NCI-H2227 treated with DMSO at 0.1 percent for 48 hours (cell line): ENCODE measurements around the gene UGT1A1.
A peak's percentile ranks its signal among the peaks of the same experiment; 100 is the strongest.
"Not testable (repeated sequence)": the region's sequence is repeated elsewhere in the genome, so short reads cannot be mapped to it uniquely, and the experiment has no call there.

ENCODE experiments used
- DNase-seq: peaks from one replicate; lab custom pipeline; 2025; lab: John Stamatoyannopoulos, UW

Gene UGT1A1

DNA sequence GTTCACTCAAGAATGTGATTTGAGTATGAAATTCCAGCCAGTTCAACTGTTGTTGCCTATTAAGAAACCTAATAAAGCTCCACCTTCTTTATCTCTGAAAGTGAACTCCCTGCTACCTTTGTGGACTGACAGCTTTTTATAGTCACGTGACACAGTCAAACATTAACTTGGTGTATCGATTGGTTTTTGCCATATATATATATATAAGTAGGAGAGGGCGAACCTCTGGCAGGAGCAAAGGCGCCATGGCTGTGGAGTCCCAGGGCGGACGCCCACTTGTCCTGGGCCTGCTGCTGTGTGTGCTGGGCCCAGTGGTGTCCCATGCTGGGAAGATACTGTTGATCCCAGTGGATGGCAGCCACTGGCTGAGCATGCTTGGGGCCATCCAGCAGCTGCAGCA is at the start of gene UGT1A1:
Gene UGT1A1, plus strand, starts transcription at position 228 of the 400 bp plus-strand sequence. Its CDS starts 18 bp downstream, at position 246.
- DNase-seq: no peak

GRCh38 chr2:233711312-233712008 is 48.6 kb upstream of the UGT1A1 start:
- peak; percentile 13 for DNase-seq

DNA sequence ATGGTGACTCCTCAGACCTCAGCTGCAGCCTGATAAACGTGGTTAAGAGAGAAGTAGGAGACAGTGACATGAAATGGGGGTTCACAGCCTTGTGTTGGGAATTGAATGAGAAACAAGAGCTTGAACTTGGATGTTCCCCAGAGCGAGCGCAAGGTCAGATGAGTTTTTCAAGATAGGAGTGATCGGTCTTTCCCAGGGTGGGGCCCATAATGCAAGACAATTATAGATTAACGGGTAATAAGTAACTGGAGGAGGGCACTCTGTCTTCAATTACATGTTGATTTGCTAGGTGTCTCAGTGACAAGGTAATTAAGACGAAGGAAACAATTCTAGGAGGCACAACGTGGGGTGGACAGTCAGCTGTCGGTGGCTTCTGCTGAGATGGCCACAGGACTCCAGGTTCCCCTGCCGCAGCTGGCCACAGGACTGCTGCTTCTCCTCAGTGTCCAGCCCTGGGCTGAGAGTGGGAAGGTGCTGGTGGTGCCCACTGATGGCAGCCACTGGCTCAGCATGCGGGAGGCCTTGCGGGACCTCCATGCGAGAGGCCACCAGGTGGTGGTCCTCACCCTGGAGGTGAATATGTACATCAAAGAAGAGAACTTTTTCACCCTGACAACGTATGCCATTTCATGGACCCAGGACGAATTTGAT is 47.3 kb upstream of the UGT1A1 start, which contains the start of gene UGT1A5:
Gene UGT1A5, plus strand, starts transcription at position 297 of the 651 bp plus-strand sequence. Its CDS starts 85 bp downstream, at position 382.
- no peak for DNase-seq

GRCh38 chr2:233713262-233713615 is 46.8 kb upstream of the UGT1A1 start:
- DNase-seq: no peak

DNA sequence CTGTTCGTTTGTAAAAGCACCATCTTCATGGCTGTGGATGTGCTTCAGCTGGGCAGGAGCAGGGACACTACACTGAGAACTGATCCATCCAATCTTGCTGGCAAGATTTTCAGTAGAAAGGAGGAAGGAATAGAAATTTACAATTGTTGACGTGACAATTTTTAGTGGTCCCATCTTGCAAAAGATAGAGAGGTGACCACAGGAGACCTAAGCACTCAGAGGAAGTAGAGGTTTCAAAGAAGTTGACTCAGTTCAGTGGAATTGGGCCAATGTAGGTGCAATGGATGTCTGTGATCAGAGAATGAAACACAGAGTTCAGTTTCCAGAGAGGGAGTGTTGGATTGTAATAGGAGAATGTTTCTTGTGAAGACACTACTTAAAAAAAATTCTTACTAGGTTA is 45.9 kb upstream of the UGT1A1 start:
- DNase-seq: no peak

- DNase-seq: no peak
Measured at GRCh38 chr2:233718552-233718951, 41.5 kb upstream of the UGT1A1 start, which contains the start of gene UGT1A4. UGT1A4 (plus strand) TSS chr2:233718736; CDS start chr2:233718821, 85 bp downstream.

GRCh38 chr2:233728723-233729301 is 31.3 kb upstream of the UGT1A1 start, which contains the start of gene UGT1A3:
UGT1A3 (plus strand) TSS chr2:233729042; CDS start chr2:233729127, 85 bp downstream.
- DNase-seq: no peak

- not testable (repeated sequence) for DNase-seq
Measured at GRCh38 chr2:233736868-233737653, 23.0 kb upstream of the UGT1A1 start.

- DNase-seq: no peak
Measured at GRCh38 chr2:233740870-233741269, 19.2 kb upstream of the UGT1A1 start.

DNA sequence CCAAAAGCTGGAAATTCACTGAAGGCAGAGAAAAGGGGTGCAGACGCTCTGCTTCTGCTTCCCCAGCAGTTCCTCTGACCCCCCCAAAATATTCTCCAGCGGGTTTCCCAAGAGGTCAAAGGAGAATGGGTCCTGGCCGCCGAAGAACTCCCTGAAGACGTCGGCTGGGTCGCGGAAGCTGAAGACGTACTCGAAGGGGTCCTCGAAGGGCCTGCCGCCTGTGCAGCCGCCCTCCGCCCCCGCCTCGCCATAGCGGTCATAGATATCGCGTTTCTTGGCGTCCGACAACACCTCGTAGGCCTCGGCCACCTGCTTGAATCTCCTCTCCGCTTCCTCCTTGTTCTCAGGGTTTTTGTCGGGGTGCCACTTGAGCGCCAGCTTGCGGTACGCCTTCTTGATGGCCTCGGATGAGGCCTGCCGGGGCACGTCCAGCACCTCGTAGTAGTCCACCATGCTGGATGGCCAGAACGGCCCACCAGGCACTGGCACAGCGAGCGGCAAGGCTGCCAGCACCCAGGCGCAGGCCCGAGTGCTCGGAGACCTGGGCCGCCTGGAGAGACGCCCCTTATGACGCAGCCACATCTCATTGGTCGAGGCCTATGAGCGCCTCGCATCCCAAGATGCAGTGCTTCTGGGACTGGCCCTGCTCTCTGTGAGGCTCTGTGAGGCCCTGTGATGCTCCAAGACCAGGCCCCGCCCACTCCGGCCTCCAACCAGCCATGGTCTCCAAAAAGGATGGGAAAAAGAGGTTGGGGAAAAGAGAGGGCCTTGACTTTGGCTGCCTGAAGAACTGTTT is 16.4 kb upstream of the UGT1A1 start:
- DNase-seq: no peak

DNA sequence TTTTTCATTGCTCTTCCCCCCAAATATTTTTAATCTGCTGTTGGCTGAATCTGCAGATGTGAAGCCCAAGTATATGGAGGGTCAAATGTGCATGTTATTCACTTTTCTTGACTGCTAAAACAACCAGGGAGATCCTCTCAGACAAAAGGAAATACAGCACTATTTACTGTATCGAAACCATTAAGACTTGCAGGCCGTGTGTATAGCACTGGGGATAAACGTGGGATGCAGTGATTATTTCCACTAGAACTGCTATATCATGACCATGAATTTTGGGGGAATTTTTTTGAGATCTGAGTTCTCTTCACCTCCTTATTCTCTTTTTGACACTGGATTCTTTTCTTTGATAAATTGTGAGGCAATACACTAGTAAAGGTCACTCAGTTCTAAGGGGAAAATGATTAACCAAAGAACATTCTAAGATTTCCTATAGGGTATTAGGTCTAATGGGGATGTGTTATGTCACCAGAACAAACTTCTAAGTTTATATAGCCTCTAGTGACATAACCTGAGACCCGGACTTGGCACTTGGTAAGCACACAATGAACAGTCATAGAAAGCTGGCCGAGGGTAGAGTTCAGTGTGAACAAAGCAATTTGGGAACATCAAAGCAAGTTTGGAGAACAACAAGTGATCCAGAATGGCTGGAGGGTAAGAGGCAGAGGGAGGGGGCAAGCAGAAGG is 14.9 kb upstream of the UGT1A1 start:
- no peak for DNase-seq

GRCh38 chr2:233745838-233746237 is 14.2 kb upstream of the UGT1A1 start:
- DNase-seq: not testable (repeated sequence)

DNA sequence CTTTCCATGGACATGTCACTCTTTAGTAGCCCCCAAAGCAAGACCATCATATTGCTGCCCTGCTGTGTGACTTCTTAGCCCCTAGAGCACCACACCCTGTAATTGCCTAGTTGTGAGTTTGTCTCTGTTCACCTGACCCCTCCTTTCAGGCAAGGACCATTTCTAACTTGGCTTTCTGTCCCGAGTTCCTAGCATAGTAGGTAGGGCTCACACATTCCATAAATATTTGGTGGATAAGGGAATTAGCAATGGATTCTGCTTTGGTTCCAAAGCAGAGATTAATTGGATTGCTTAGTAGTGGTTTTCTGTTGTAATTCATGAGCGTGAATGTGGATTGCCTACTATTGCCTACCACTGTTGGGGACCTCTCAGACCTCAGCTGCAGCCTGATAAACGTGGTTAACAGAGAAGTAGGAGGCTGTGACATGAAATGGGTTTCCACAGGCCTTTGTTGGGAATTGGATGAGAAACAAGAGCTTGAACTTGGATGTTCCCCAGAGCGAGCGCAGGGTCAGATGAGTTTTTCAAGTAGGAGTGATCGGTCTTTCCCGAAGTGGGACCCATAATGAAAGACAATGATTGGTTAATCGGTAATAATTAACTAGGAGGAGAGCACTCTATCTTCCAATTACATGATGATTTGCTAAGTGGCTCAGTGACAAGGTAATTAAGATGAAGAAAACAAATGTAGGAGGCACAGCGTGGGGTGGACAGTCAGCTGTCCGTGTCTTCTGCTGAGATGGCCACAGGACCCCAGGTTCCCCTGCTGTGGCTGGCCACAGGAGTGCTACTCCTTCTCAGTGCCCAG is 13.4 kb upstream of the UGT1A1 start:
- no peak for DNase-seq

- DNase-seq: no peak
Measured at GRCh38 chr2:233747283-233747544, 12.9 kb upstream of the UGT1A1 start.

GRCh38 chr2:233750689-233751088 is 9.4 kb upstream of the UGT1A1 start:
- DNase-seq: not testable (repeated sequence)

- not testable (repeated sequence) for DNase-seq
Measured at GRCh38 chr2:233751212-233752009, 8.7 kb upstream of the UGT1A1 start.

DNA sequence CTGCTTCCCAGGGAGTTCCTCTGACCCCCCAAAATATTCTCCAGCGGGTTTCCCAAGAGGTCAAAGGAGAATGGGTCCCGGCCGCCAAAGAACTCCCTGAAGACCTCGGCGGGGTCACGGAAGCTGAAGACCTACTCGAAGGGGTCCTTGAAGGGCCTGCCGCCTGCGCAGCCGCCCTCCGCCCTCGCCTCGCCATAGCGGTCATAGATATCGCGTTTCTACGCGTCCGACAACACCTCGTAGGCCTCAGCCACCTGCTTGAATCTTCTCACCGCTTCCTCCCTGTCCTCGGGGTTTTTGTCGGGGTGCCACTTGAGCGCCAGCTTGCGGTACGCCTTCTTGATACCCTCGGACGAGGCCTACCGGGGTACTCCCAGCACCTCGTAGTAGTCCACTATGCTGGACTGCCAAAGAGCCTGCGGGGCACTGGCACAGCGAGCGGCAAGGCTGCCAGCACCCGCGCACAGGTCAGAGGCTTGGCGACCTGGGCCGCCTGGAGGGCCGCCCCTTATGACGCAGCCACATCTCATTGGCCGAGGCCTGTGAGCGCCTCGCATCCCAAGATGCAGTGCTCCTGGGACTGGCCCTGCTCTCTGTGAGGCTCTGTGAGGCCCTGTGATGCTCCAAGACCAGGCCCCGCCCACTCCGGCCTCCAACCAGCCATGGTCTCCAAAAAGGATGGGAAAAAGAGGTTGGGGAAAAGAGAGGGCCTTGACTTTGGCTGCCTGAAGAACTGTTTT is 5.0 kb upstream of the UGT1A1 start:
- DNase-seq: no peak

DNA sequence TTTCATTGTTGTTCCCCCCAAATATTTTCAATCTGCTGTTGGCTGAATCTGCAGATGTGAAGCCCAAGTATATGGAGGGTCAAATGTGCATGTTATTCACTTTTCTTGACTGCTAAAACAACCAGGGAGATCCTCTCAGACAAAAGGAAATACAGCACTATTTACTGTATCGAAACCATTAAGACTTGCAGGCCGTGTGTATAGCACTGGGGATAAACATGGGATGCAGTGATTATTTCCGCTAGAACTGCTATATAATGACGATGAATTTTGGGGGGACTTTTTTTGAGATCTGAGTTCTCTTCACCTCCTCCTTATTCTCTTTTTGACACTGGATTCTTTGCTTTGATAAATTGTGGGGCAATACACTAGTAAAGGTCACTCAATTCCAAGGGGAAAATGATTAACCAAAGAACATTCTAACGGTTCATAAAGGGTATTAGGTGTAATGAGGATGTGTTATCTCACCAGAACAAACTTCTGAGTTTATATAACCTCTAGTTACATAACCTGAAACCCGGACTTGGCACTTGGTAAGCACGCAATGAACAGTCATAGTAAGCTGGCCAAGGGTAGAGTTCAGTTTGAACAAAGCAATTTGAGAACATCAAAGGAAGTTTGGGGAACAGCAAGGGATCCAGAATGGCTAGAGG is 3.5 kb upstream of the UGT1A1 start:
- DNase-seq: no peak
